Measurements from ENCODE around the gene OXCT1.
"Not testable (repeated sequence)": the region's sequence is repeated elsewhere in the genome, so short reads cannot be mapped to it uniquely, and the experiment has no call there.

The OXCT1 gene

GRCh38 chr5:41871852-41872251 lies 1.6 kb upstream of the OXCT1 start:
- no peak for DNase-seq

DNA sequence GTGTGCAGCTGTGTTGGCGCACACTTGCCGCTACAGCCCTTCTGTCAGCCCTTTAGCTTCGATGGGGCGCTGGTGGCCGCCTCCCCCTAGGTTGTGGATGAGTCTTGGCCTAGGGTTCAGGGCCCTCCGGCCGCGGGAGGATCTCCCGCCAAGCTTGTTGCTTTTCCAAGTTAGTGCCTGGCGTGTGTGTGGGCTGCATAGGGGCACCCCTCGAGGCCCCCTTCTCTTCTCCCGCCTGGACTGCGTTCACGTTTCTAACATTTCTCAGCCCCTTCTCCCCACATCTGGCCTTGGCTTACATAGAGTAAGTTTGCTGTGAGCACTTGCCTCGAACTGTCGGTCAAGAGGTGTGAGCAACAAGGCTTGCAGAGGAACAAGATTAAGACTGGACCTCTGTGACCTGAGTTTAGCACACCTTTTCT lies 413 bp upstream of the OXCT1 start:
- DNase-seq = no peak

- no peak for DNase-seq
Observed at GRCh38 chr5:41869151-41869723, 988 bp downstream of the OXCT1 start.

DNA sequence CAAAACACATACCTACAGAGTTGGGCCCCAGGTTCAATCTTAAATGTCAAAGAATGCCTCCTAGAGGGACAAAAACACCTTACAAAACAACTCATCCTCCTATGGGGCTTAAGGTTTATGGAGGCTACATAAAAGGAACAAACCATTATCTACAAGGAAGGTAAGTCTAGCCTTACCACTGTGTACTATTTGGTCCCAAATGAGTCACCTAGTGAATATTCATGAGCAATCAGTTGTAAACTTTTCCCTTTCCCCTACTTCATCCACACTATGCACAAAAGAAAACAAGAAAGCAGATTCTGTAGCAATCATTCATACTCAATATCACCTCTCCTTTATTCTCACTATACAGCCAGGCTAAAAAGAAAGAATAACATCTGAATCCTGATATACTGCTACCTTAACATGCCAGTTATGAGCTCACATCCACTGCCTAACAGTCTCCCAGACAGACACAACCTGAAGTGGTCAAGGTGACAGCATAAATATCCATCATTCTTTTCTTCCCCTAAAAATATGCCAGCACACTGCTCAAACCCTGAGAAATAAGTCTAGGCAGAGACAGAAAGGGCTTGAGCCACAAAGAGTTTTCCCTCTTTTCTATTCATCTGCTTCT lies 6.2 kb downstream of the OXCT1 start:
- no peak for DNase-seq

GRCh38 chr5:41858890-41859289 lies 11.3 kb downstream of the OXCT1 start:
- no peak for DNase-seq

- DNase-seq = no peak
Observed at GRCh38 chr5:41857989-41858388, 12.2 kb downstream of the OXCT1 start.

GRCh38 chr5:41856644-41857491 lies 13.4 kb downstream of the OXCT1 start:
- peak; percentile 60 for DNase-seq

- DNase-seq = no peak
Observed at GRCh38 chr5:41852293-41852692, 17.9 kb downstream of the OXCT1 start.

DNA sequence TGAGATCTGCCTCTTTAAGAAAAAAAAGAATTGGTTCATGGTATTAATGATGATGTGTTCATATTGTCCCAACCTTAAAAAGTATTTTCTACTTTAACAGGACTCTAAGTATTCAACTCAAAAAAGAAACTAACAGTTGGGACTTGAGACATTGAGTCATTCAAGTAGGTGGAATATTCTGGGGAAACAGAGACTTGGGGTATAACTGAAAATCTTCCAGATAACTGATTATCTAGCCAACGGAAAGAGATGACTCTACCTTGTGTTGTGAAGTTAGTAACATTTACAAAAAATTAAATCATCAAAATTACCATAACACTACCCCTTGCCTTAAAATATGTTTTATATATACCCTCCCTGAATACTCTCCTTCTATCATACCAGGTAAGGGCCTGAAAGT lies 19.1 kb downstream of the OXCT1 start:
- DNase-seq = no peak

GRCh38 chr5:41848983-41849382 lies 21.2 kb downstream of the OXCT1 start:
- DNase-seq = no peak

DNA sequence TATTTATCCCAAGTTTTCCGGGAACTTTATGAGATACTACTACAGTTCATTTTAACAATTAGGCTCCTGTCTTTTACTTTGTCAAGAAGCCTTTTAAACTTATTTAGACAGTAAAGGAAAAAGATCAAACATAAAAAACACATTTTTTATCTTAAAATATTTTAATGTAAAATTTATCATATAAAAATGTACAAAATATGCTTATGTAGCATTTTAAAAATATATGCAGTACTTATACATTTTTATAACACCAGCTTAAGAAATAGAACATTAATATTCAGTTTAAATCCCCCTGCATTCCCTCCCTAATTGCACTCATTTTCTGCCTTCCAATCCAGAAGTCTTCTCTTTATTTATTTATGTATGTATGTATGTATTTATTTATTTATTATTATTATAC lies 24.5 kb downstream of the OXCT1 start:
- not testable (repeated sequence) for DNase-seq

DNA sequence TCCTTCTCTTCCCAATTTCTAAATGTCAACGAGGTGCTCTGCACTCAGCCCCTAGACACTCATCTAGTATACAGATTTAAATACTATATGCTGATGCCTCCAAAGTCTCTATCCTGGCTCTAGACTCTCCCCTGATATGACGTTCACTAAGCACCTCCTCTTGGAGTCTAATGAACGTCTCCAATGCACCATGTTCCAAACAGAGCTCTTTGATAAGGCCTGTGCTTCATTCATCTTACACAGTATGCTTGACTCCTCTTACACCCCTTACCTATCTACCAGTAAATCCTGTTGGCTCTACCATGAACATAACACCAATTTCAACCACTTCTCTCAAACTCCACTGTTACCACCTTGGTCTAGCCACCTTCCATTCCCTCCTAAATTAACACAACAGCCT lies 25.7 kb downstream of the OXCT1 start:
- DNase-seq = no peak

DNA sequence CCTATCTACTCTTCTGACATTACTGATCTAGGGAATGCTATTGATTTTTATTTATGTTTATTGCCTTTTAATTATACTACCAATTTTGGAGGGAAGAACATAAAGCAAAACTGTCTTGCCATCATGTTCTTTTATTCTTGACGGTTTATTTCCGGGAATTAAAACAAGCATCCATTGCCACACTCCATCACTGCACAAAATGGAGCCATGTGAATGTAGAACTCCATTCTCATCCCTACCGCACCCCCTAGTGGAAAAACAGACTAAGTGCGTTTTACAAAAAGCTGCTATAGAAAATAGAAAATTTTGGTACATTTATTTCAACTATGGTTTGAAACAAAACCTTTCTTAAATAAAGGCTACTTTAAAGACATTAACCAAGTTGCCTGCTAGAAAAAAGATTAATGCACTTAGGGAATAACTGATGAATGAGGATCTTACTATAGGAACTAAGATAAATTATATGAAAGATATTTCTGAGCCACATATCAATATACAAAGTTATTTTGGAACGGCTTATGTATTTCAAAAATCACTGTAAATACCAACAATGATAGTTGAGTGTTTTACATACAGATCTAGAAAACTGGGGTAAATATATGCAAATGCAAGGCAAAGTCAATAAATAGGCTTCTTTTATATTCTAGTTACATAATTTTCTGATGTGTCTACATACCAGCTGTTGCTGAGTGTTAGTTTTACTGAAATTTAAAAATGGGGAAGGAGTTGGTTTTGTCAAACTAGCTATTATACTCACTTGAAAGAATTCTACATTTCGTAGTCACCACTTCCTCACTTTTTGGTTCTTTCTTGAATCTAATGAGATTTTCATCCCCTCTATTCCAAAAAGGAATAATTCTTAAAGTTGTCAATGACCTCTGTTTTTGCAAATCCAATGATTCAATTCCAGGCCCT lies 26.5 kb downstream of the OXCT1 start:
- peak; percentile 44 for DNase-seq

DNA sequence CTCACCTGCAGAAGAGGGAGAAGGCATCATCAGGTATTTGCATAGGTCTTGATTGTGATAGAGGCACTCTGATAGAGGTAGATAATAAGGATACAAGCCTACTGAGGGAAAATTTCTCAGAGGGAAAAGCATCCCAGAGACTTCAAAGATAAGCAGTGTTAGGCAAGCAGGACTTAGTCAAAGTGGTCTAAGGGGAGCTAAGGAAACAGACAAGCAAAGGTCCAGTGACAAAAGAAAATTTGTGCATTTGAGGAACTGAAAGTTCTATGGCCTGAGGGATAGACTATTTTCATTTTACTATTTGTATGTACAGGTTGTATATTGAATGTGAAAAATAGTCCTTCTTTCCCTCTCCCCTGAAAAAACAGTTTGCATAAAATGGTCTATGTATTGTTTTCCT lies 27.4 kb downstream of the OXCT1 start:
- DNase-seq = no peak

GRCh38 chr5:41841325-41841724 lies 28.9 kb downstream of the OXCT1 start:
- DNase-seq = no peak

DNA sequence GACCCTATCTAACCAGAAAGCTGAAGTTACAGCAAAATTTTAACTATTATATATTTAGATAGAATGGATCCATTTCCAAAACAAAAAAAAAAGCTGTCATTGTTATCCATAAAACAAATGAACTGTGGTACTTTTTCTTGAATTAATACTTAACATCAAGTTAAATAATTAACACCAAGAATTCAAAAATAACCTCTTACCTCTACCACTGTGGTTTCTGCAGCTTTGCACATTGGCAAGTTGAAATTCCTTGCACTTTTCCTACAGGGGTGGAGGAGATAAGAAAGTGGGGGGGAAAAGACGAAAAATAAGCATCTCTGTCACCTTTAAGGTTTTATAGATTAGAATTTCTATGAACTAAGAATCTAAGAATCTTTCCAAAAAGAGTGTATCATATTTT lies 30.0 kb downstream of the OXCT1 start:
- no peak for DNase-seq

DNA sequence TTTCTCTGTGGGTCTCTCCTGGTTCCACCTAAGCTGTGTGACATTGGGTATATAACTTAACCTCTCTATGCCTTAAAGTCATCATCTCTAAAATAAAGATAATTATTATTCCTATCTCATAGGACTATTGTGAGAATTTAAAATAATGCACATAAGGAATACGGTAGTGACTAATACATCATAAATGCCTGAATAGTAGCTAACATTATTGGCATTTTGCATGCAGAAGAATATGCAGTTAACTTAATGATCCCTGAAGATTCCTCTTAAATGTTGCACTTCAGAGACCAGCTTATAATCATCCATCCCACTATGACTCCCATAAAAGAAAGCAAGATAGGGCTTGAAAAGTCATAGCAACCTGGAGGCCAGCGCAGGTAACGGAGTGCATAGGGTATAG lies 32.4 kb downstream of the OXCT1 start:
- no peak for DNase-seq

GRCh38 chr5:41835645-41836044 lies 34.6 kb downstream of the OXCT1 start:
- no peak for DNase-seq

- no peak for DNase-seq
Observed at GRCh38 chr5:41834506-41834905, 35.7 kb downstream of the OXCT1 start.

DNA sequence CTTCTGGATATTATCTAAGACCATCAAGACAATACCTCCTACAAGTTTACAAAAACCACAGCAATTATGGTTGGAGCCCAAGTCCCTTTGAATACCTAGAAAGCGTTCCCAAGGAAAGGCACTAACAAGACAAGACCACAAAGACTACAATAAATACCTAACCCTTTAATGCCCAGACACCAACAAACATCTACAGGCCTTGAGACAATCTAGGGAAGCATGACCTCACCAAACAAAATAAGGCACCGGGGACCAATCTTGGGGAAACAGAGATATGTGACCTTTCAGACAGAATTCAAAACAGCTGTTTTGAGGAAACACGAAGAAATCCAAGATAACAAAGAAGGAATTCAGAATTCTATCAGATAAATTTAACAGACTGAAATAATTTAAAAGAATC lies 37.8 kb downstream of the OXCT1 start:
- no peak for DNase-seq

DNA sequence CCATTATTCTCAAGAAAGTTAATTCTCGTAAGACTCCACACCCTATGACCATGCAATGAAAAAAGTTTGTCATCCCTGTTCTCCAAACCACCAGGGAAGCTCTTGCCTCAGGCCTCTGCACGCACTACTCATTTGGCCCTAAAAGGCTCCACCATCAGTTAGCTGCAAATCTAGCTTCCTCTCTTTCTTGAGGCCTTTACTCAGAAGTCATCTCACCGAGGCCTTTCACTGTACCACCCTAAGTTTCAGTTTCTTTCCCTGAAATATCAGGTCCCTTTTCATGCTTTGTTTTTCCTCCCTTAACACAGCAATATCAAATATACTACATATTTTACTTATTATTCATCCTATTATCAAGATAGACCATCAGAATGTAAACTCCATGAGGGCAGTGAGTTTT lies 39.1 kb downstream of the OXCT1 start:
- DNase-seq = no peak

DNA sequence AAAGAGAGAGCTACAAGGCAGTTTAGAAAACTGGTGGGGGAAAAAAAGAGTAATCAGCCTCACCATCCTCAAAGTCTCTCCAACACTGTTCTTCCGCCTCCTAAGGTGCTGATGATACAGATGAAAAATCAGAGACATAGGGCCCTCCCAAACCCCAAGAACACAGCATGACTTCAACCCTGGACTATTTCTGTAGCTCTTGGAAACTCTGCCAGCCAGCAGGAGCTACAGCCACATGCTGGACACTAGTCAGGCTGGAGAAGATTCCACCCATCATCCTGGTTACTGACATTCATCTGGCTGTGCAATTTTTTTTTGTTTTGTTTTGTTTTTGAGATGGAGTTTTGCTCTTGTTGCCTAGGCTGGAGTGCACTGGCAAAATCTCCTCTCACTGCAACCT lies 42.4 kb downstream of the OXCT1 start:
- no peak for DNase-seq

DNA sequence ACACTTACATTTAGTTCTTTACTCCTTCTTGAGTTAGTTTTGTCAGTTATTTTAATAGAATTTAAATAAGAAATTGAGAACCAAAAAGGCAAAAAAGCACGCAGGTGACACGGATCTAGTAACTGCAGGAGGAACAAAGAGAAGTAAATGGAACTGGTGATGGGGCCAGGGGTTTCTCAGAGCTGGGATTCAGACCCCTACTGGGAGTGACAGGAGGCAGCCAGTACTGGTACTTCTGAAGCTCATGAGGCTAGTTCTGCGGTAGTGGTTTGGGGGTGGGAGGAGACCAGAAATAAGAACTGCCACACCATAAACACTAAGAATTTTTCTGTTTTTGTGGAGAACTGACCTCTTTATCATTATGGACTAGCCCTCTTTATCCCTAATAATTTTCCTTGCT lies 48.2 kb downstream of the OXCT1 start:
- DNase-seq = no peak
